Osteoblast (primary cell): ENCODE measurements around the gene TUBB8B. TPM values are rescaled to one million over a fixed set of nuclear protein-coding genes. Genes with fewer than 3 reads are reported as not detected.
A peak's percentile ranks its signal among the peaks of the same experiment; 100 is the strongest.
"Not testable (repeated sequence)": the region's sequence is repeated elsewhere in the genome, so short reads cannot be mapped to it uniquely, and the experiment has no call there.

Experiments
- DNase-seq: peaks from one replicate; pipeline ENCODE4 v3.0.0; 2011; ENCODE audit warnings: low spot score, mixed read lengths; ENCODE audit not compliant: insufficient read length; ENCODE audit errors: missing footprints
- H2AFZ ChIP-seq: 2 replicates; pipeline ENCODE4 v1.6.0; 2011; ENCODE audit warnings: mild to moderate bottlenecking, low read length
- H3K27ac ChIP-seq: 2 replicates; pipeline ENCODE4 v1.5.1; 2011; ENCODE audit warnings: mild to moderate bottlenecking, low read depth, low read length, moderate library complexity
- H3K27me3 ChIP-seq: 2 replicates; pipeline ENCODE4 v1.6.0; 2012; ENCODE audit warnings: mild to moderate bottlenecking, control low read depth, inconsistent platforms, low read length, moderate library complexity; ENCODE audit not compliant: insufficient read depth
- H3K36me3 ChIP-seq: 2 replicates; pipeline ENCODE4 v1.5.1; 2011; ENCODE audit warnings: mild to moderate bottlenecking, low read length, control low read depth, moderate library complexity; ENCODE audit not compliant: insufficient read depth
- H3K4me1 ChIP-seq: 2 replicates; pipeline ENCODE4 v1.5.1; 2011; ENCODE audit warnings: mild to moderate bottlenecking, low read length, control low read depth, moderate library complexity; ENCODE audit not compliant: insufficient read depth
- H3K4me2 ChIP-seq: 2 replicates; pipeline ENCODE4 v1.6.0; 2011; ENCODE audit warnings: mild to moderate bottlenecking, low read length; ENCODE audit not compliant: insufficient read depth
- H3K4me3 ChIP-seq: fragments of 200-600 bp; sonication (generic); 3 replicates; pipeline ENCODE4 v1.5.1; 2012; ENCODE audit warnings: mild to moderate bottlenecking, low read length, inconsistent platforms; ENCODE audit not compliant: insufficient read depth
- H3K79me2 ChIP-seq: 2 replicates; pipeline ENCODE4 v1.6.0; 2012; ENCODE audit warnings: mild to moderate bottlenecking, low read length, control low read depth, inconsistent platforms; ENCODE audit not compliant: insufficient read depth
- H3K9me3 ChIP-seq: 2 replicates; pipeline ENCODE4 v1.5.1; 2011; ENCODE audit warnings: low read depth, low read length, control low read depth
- H4K20me1 ChIP-seq: 2 replicates; pipeline ENCODE4 v1.6.0; 2012; ENCODE audit warnings: mild to moderate bottlenecking, low read length, control low read depth; ENCODE audit not compliant: insufficient read depth
- total RNA-seq: library from RNA; depleted of rRNA; stranded (reverse); fragments of >200 nt; gene quantifications from 2 replicates; pipeline ENCODE4 v1.2.3, GENCODE V29; 2012
- TF ChIP-seq, protein P1 (sequence below): IDR thresholded peaks from 2 replicates; pipeline ENCODE4 v1.5.1; 2011; ENCODE audit warnings: mild to moderate bottlenecking, low read depth, low read length, moderate library complexity; ENCODE audit errors: extremely low read depth

The TUBB8B gene
- total RNA-seq, 1 donor: not detected

- TF ChIP-seq, protein P1, sequence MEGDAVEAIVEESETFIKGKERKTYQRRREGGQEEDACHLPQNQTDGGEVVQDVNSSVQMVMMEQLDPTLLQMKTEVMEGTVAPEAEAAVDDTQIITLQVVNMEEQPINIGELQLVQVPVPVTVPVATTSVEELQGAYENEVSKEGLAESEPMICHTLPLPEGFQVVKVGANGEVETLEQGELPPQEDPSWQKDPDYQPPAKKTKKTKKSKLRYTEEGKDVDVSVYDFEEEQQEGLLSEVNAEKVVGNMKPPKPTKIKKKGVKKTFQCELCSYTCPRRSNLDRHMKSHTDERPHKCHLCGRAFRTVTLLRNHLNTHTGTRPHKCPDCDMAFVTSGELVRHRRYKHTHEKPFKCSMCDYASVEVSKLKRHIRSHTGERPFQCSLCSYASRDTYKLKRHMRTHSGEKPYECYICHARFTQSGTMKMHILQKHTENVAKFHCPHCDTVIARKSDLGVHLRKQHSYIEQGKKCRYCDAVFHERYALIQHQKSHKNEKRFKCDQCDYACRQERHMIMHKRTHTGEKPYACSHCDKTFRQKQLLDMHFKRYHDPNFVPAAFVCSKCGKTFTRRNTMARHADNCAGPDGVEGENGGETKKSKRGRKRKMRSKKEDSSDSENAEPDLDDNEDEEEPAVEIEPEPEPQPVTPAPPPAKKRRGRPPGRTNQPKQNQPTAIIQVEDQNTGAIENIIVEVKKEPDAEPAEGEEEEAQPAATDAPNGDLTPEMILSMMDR: peak; percentile 20
- H3K4me1 ChIP-seq, H3K4me3 ChIP-seq: not testable (repeated sequence)
These were observed 23.9 kb upstream of the TUBB8B start for GRCh38 chr18:73181-73777.

GRCh38 chr18:67701-68100, 18.3 kb upstream of the TUBB8B start:
- not testable (repeated sequence) for H4K20me1 ChIP-seq, H3K9me3 ChIP-seq, H2AFZ ChIP-seq, H3K27ac ChIP-seq, DNase-seq, H3K36me3 ChIP-seq, H3K4me2 ChIP-seq, H3K4me3 ChIP-seq, H3K27me3 ChIP-seq, H3K79me2 ChIP-seq, H3K4me1 ChIP-seq

More at GRCh38 chr18:73181-73777, 23.9 kb upstream of the TUBB8B start:
- not testable (repeated sequence) for H3K27ac ChIP-seq, H4K20me1 ChIP-seq, H3K36me3 ChIP-seq, DNase-seq, H3K4me2 ChIP-seq, H3K9me3 ChIP-seq, H3K79me2 ChIP-seq, H2AFZ ChIP-seq, H3K27me3 ChIP-seq

- H3K27ac ChIP-seq, H2AFZ ChIP-seq, H3K4me1 ChIP-seq, H3K36me3 ChIP-seq, H3K4me3 ChIP-seq, DNase-seq, H3K27me3 ChIP-seq, H4K20me1 ChIP-seq, H3K79me2 ChIP-seq, H3K4me2 ChIP-seq, H3K9me3 ChIP-seq: not testable (repeated sequence)
These were observed 14.9 kb upstream of the TUBB8B start for GRCh38 chr18:64279-64678.

- not testable (repeated sequence) for H3K9me3 ChIP-seq, H3K4me1 ChIP-seq, H3K27me3 ChIP-seq, H3K36me3 ChIP-seq, H4K20me1 ChIP-seq, H3K4me2 ChIP-seq, H3K79me2 ChIP-seq, DNase-seq, H3K4me3 ChIP-seq, H3K27ac ChIP-seq, H2AFZ ChIP-seq
These were observed 14.2 kb upstream of the TUBB8B start for GRCh38 chr18:63656-64055.

DNA sequence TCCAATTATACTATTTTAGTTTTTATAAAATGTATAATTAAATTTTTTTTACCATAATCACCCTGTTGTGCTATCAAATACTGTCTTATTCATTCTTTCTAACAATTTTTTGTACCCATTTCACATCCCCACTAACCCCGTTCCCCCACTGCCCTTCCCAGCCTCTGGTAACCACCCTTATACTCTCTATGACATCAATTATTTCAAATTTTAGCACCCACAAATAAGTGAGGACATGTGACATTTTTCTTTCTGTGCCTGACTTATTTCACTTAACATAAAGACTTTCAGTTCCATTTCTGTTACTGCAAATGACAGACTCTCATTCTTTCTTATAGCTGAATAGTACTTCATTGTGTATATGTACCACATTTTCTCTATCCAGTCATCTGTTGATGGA, 5.0 kb upstream of the TUBB8B start:
- H3K36me3 ChIP-seq, H4K20me1 ChIP-seq, DNase-seq, H3K4me2 ChIP-seq, H3K27ac ChIP-seq, H3K27me3 ChIP-seq, H3K9me3 ChIP-seq, H2AFZ ChIP-seq, H3K79me2 ChIP-seq, H3K4me3 ChIP-seq, H3K4me1 ChIP-seq: not testable (repeated sequence)

DNA sequence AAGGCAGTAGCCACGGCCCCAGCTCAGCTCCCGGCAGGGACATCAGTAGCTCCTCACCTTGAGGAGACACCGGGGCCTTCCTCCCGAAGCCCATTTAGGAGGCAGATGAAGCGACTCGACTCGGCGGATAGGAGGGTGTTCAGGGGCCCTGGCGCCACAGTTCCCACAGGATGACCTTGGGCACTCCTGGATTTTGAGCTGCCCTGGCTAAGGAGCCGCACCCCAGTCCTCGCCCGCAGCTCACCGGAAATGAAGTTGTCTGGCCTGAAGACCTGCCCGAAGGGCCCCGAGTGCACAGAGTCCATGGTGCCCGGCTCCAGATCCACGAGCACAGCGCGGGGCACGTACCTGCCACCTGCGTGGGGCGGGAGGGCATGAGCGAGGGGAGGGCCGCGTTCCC, 719 bp downstream of the TUBB8B start:
- not testable (repeated sequence) for H2AFZ ChIP-seq, H3K27me3 ChIP-seq, H4K20me1 ChIP-seq, H3K79me2 ChIP-seq, H3K9me3 ChIP-seq, H3K4me1 ChIP-seq, H3K4me2 ChIP-seq, H3K27ac ChIP-seq, H3K36me3 ChIP-seq, H3K4me3 ChIP-seq
- DNase-seq: peak; percentile 34

DNA sequence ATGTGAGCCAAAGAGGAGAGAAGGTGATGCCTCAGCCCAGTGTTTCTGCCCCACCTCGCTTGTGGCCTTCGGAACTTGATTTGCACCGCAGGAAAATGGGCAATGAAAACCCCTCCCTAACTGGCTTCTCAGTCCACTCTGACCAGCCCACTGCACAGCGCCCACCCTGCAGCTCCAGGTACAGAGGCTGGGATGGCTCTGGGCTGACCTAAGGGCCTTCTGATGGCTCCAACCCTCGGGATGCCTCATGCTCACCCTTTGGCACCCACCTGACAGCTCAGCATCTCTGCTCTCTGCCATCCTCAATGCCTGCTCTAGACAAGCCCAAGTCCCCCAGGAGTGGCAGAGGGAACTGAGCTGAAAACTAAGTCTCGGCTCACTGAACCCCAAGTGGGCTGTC, 36.2 kb downstream of the TUBB8B start:
- not testable (repeated sequence) for H2AFZ ChIP-seq, H3K4me3 ChIP-seq, H3K4me2 ChIP-seq, H3K36me3 ChIP-seq, DNase-seq, H3K27me3 ChIP-seq, H3K79me2 ChIP-seq, H4K20me1 ChIP-seq, H3K9me3 ChIP-seq, H3K27ac ChIP-seq, H3K4me1 ChIP-seq

DNA sequence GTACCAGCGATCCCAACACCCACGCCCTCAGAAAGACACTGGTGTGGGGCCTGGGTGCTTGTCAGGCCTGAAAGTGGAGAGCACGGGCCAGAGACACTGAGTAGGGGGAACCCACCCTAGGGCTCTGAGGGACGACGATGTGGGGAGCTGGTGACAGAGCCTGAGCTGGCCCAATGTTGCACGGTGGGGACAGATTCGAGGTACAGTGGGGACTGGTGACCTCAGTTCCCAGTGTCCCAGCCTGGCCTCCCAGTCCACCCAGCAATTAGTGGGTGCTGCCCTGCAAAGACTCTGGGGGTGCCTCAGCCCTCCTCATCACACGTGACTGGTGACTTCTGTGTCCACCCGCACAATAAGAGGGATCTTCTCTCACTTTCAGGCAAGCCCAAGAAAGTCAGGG, 36.6 kb downstream of the TUBB8B start:
- DNase-seq, H3K4me3 ChIP-seq: not testable (repeated sequence)

More for the DNA sequence above, 36.6 kb downstream of the TUBB8B start:
- H3K9me3 ChIP-seq, H3K4me2 ChIP-seq, H3K27me3 ChIP-seq, H3K4me1 ChIP-seq, H3K27ac ChIP-seq, H4K20me1 ChIP-seq, H3K36me3 ChIP-seq, H3K79me2 ChIP-seq, H2AFZ ChIP-seq: not testable (repeated sequence)
